B cell (primary cell): ENCODE measurements around the gene RASSF4. TPM values are rescaled to one million over a fixed set of nuclear protein-coding genes. Genes with fewer than 3 reads are reported as not detected.

Experiments
- ATAC-seq: fragments of 200-7000 bp; cut with Tn5 transposase; one replicate; pipeline ENCODE4 v1.10.0; 2021; ENCODE audit warnings: low read depth, mild to moderate bottlenecking, moderate number of reproducible peaks, moderate library complexity
- CTCF ChIA-PET: fragments of 350-600 bp; sonication (Branson Sonifier 250); formaldehyde crosslinking; loops from one replicate; lab custom pipeline; 2021; ENCODE audit warnings: antibody characterized with exemption, inconsistent platforms; lab: Charles Lee
- POLR2A ChIA-PET: fragments of 350-600 bp; sonication (Branson Sonifier 250); formaldehyde crosslinking; loops from one replicate; lab custom pipeline; 2021; ENCODE audit warnings: antibody characterized with exemption; lab: Charles Lee
- DNase-seq: peaks from one replicate; pipeline ENCODE4 v3.0.0; 2013
- H2AFZ ChIP-seq: 2 replicates; pipeline ENCODE4 v1.6.1; 2012; ENCODE audit warnings: mild to moderate bottlenecking, low read depth, low read length; ENCODE audit not compliant: insufficient read depth, poor library complexity, severe bottlenecking
- H3K27ac ChIP-seq, 2 donors: 1 replicate in 1 of 2; 2 replicates in 1 of 2; pipeline ENCODE4 v1.5.1; 2012 to 2013; ENCODE audit warnings: low read length in 2 of 2, mild to moderate bottlenecking in 2 of 2, moderate library complexity in 1 of 2
- H3K27me3 ChIP-seq, 4 experiments: fragments of 200-600 bp in 1 of 4; sonication (generic) in 1 of 4; replicated peaks in 1 of 4; 1 replicate in 2 of 4; 2 replicates in 2 of 4; pipeline versions ENCODE4 v1.6.1 to v1.7.0; 2013 to 2016; ENCODE audit warnings: low read length in 3 of 4, mild to moderate bottlenecking in 2 of 4, mixed read lengths in 1 of 4, moderate library complexity in 1 of 4; ENCODE audit not compliant: insufficient read depth in 4 of 4, control insufficient read depth in 3 of 4; ENCODE audit errors: control extremely low read depth in 1 of 4
- H3K36me3 ChIP-seq, 2 experiments: replicated peaks in 1 of 2; 1 replicate in 1 of 2; 2 replicates in 1 of 2; pipeline versions ENCODE4 v1.6.1 to v1.7.1; 2013; ENCODE audit warnings: low read length in 1 of 2; ENCODE audit not compliant: insufficient read depth in 2 of 2, control insufficient read depth in 1 of 2; ENCODE audit errors: control extremely low read depth in 1 of 2, extremely low read depth in 1 of 2
- H3K4me1 ChIP-seq, 2 donors: fragments of 200-600 bp in 1 of 2; sonication (generic) in 1 of 2; 1 replicate in 1 of 2; 2 replicates in 1 of 2; pipeline versions ENCODE4 v1.5.1 to v1.6.1; 2013 to 2017; ENCODE audit warnings: low read length in 2 of 2; ENCODE audit not compliant: control insufficient read depth in 2 of 2, insufficient read depth in 2 of 2
- H3K4me2 ChIP-seq: replicated peaks from 2 replicates; pipeline ENCODE3; 2012; ENCODE audit warnings: mild to moderate bottlenecking, low read depth, low read length; ENCODE audit not compliant: poor library complexity, severe bottlenecking
- H3K4me3 ChIP-seq, 5 experiments: fragments of 200-600 bp in 1 of 5; sonication (generic) in 1 of 5; 1 replicate in 3 of 5; 2 replicates in 2 of 5; pipeline versions ENCODE4 v1.5.1 to v1.7.0; 2011 to 2016; ENCODE audit warnings: low read length in 4 of 5, mild to moderate bottlenecking in 4 of 5, low read depth in 2 of 5, control low read depth in 1 of 5, moderate library complexity in 1 of 5; ENCODE audit not compliant: insufficient read depth in 1 of 5; ENCODE audit errors: control extremely low read depth in 1 of 5, extremely low read depth in 1 of 5
- H3K79me2 ChIP-seq: fragments of 200-600 bp; sonication (generic); one replicate; pipeline ENCODE4 v1.6.0; 2016; ENCODE audit warnings: low read length; ENCODE audit not compliant: control insufficient read depth, insufficient read depth
- H3K9ac ChIP-seq: fragments of 200-600 bp; sonication (generic); 2 replicates; pipeline ENCODE4 v1.6.1; 2017; ENCODE audit warnings: mild to moderate bottlenecking, low read length, moderate library complexity
- H3K9me3 ChIP-seq, 3 donors: one replicate each; pipeline versions ENCODE4 v1.6.1 to v1.7.1; 2013; ENCODE audit warnings: low read length in 2 of 3; ENCODE audit not compliant: control insufficient read depth in 2 of 3, insufficient read depth in 1 of 3; ENCODE audit errors: control extremely low read depth in 1 of 3
- H4K20me1 ChIP-seq: 2 replicates; pipeline ENCODE4 v1.6.0; 2012; ENCODE audit warnings: mild to moderate bottlenecking, low read length; ENCODE audit not compliant: insufficient read depth, control insufficient read depth, poor library complexity, severe bottlenecking
- H3K27ac Mint-ChIP-seq: one replicate; pipeline ENCODE4 v1.8.0; 2021; ENCODE audit warnings: mixed read lengths
- H3K27me3 Mint-ChIP-seq: one replicate; pipeline ENCODE4 v1.8.0; 2021; ENCODE audit warnings: mixed read lengths
- H3K4me1 Mint-ChIP-seq: one replicate; pipeline ENCODE4 v1.8.0; 2021; ENCODE audit warnings: mixed read lengths
- H3K4me3 Mint-ChIP-seq: one replicate; pipeline ENCODE4 v1.8.0; 2021; ENCODE audit warnings: mixed read lengths
- H3K9me3 Mint-ChIP-seq: one replicate; pipeline ENCODE4 v1.8.0; 2022; ENCODE audit warnings: mixed read lengths; ENCODE audit not compliant: insufficient read depth
- CTCF ChIP-seq: fragments of 200-600 bp; IDR thresholded peaks from one replicate; pipeline ENCODE4 v1.8.0; 2022; ENCODE audit warnings: antibody characterized with exemption, mild to moderate bottlenecking
- EZH2 ChIP-seq: IDR thresholded peaks from 2 replicates; pipeline ENCODE4 v1.6.1; 2012; ENCODE audit warnings: borderline replicate concordance, low read depth, mild to moderate bottlenecking, moderate library complexity, low read length; ENCODE audit not compliant: insufficient read depth, poor library complexity, severe bottlenecking
- WGBS: methylation state at CpG from one replicate; pipeline ENCODE4 v1.1.5; 2013; ENCODE audit warnings: missing lambda C conversion rate; ENCODE audit not compliant: insufficient coverage; 5-methylcytosine and 5-hydroxymethylcytosine counted together
- intact Hi-C: fragments of 100-400 bp; cut with micrococcal nuclease; formaldehyde crosslinking; loops from one replicate; pipeline ENCODE4 v1.10.0; 2022
- polyA plus RNA-seq: library from polyadenylated mRNA; depleted of rRNA; stranded (reverse); fragments of >200 nt; gene quantifications from 2 replicates; pipeline ENCODE4 v1.2.3, GENCODE V29; 2012
- total RNA-seq, 2 donors: library from RNA; stranded (reverse); fragments of 120-200 nt in 1 of 2; gene quantifications; 1 replicate in 1 of 2; 2 replicates in 1 of 2; pipeline versions ENCODE4 v1.2.3 to v1.2.4, GENCODE V29; 2013 to 2022

RASSF4 gene
- total and polyA plus RNA-seq, 2 donors (not counting 1 experiment from before 2014, with no cell fraction given): 1.9 to 2.6 TPM

DNA sequence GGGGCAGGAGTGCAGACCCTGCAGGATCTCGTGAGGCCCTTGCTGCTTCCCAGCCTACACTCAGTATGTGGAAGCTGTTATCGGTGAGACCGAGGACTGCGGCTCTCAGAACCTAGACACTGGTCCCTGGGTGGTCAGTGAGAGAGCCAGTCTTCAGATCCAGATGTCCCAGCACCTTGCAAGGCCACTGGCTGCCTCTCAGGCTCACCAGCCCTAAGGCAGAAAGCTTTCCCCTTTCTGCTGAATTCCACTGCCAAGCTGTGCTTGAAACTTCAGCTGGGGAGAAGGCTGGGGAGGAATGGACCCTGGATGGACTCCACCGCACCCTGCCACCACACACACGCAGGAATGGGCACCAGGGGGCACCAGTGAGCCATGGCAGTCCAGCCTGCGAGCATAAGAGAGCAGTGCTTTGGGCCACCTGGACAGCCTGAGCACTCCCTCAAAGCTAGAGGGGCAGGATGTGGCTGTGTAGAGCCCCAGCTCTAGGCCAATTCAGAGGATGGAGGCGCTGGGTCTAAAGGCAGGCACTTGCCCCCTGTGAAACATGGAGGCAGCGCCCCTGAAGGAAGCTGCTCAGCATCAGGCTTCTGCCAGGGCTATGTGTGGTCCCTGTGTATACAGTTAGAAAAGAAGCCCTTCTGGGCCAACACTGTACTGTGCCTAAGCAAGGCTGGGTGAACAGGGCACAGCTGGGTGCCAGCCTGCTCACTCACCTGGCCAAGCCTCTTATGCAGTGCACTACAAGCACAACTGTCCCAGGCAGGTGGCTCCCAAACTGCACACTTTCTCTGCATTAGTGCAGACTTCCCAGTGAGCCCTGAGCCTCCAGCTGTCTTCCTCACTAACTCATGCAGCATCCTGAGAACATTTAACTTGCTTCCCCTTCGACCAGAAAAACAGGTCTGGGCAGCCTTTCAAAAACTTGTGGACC is 26.8 kb upstream of the RASSF4 start:
- Mint-ChIP-seq H3K9me3 (no peaks in the 10 kb centered on the region), H3K4me1 (no peaks in the 10 kb centered on the region), H3K27ac (no peak overlapping the region), H3K4me3 (no peak overlapping the region), H3K27me3 (no peaks in the 10 kb centered on the region)
- Histone ChIP-seq H3K9ac (no peak overlapping the region), H3K9me3 (no peaks in the 10 kb centered on the region), H3K27me3 (no peaks in the 10 kb centered on the region), H4K20me1 (no peaks in the 10 kb centered on the region), H3K36me3 (no peaks in the 10 kb centered on the region), H3K4me2 (no peak overlapping the region), H3K79me2 (no peaks in the 10 kb centered on the region), H3K4me3 (no peak overlapping the region), H3K27ac (no peak overlapping the region), H3K4me1 (peaks cover 0 to 8% of the 10 kb centered on the region in 2 donors), H2AFZ (peak overlapping the region; percentile 20)
- WGBS: 47% methylated on average over 10 of the region's 10 CpGs
- ATAC-seq (peak; percentile 96), DNase-seq (peak; percentile 83)
- CTCF ChIA-PET: interaction anchor here (0.6 to 6.4 kb wide), 19 partner anchors 9 to 302 kb away, joined by 3 to 93 read pairs (median 5); partner anchors contain the start of genes DEPP1, RASSF4 and ZNF22
- intact Hi-C loops: loop anchor here (1.0 kb wide), 2 partner anchors 27 to 43 kb away; partner anchors contain the start of gene RASSF4
- TF ChIP-seq CTCF (peak; percentile 92), EZH2 (no peak)
- POLR2A ChIA-PET: interaction anchor here (1.2 kb wide), 1 partner anchor 45 kb away, joined by 4 read pairs; the partner anchor contains the start of gene DEPP1
